ENCODE results near the gene BNIP3. TPM values are rescaled to one million over a fixed set of nuclear protein-coding genes. Genes with fewer than 3 reads are reported as not detected.
A peak's percentile ranks its signal among the peaks of the same experiment; 100 is the strongest.

BNIP3 gene
- total RNA-seq, 2 experiments from 2014 or later = 207 to 216 TPM

GRCh38 chr10:131973160-131973951, 8.4 kb downstream of the BNIP3 start:
- DNase-seq (peak; percentile 48), ATAC-seq (peak; percentile 43)
- TF ChIP-seq, protein P1, sequence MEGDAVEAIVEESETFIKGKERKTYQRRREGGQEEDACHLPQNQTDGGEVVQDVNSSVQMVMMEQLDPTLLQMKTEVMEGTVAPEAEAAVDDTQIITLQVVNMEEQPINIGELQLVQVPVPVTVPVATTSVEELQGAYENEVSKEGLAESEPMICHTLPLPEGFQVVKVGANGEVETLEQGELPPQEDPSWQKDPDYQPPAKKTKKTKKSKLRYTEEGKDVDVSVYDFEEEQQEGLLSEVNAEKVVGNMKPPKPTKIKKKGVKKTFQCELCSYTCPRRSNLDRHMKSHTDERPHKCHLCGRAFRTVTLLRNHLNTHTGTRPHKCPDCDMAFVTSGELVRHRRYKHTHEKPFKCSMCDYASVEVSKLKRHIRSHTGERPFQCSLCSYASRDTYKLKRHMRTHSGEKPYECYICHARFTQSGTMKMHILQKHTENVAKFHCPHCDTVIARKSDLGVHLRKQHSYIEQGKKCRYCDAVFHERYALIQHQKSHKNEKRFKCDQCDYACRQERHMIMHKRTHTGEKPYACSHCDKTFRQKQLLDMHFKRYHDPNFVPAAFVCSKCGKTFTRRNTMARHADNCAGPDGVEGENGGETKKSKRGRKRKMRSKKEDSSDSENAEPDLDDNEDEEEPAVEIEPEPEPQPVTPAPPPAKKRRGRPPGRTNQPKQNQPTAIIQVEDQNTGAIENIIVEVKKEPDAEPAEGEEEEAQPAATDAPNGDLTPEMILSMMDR (IDR thresholded peaks at IDR 0.05) = no peak
- Mint-ChIP-seq H3K27me3 (no peaks in the 10 kb centered on the region), H3K27ac (peak overlapping the region; percentile 77), H3K4me3 (peak overlapping the region; percentile 53), H3K36me3 (ENCODE audit: low read depth) (peaks cover 91% of the 10 kb centered on the region), H3K4me1 (ENCODE audit: low read depth) (peaks cover 84% of the 10 kb centered on the region), H3K9me3 (no peaks in the 10 kb centered on the region)
- ChIA-PET POLR2A (interaction anchor here (0.8 to 1.4 kb wide), 4 partner anchors 8 to 78 kb away, joined by 3 to 5 read pairs (median 3); partner anchors contain the start of gene BNIP3), CTCF (interaction anchor here (2.0 to 3.4 kb wide), 3 partner anchors 8 to 87 kb away, joined by 6 to 13 read pairs (median 12); partner anchors contain the start of gene BNIP3)
- intact Hi-C loops (cut with micrococcal nuclease) = no loop called here

GRCh38 chr10:131972474-131973071, 9.2 kb downstream of the BNIP3 start:
- peak; percentile 60 for DNase-seq
- H3K27me3 Mint-ChIP-seq = no peaks in the 10 kb centered on the region
- H3K4me1 Mint-ChIP-seq (ENCODE audit: low read depth) = peaks cover 76% of the 10 kb centered on the region
- POLR2A ChIA-PET = interaction anchor here (0.8 to 1.4 kb wide), 5 partner anchors 9 to 77 kb away, joined by 3 to 5 read pairs (median 3); partner anchors contain the start of gene BNIP3
- TF ChIP-seq, protein P1 (IDR thresholded peaks at IDR 0.05) = no peak
- peaks cover 84% of the 10 kb centered on the region for H3K36me3 Mint-ChIP-seq (ENCODE audit: low read depth)
- peak overlapping the region; percentile 77 for H3K27ac Mint-ChIP-seq
- intact Hi-C loops (cut with micrococcal nuclease) = no loop called here
- H3K9me3 Mint-ChIP-seq = no peaks in the 10 kb centered on the region
- H3K4me3 Mint-ChIP-seq = peak overlapping the region; percentile 53
- CTCF ChIA-PET = interaction anchor here (2.0 to 3.4 kb wide), 2 partner anchors 9 to 87 kb away, joined by 6 to 13 read pairs; partner anchors contain the start of gene BNIP3
- peak; percentile 65 for ATAC-seq

- no peaks in the 10 kb centered on the region for H3K27me3 Mint-ChIP-seq
- DNase-seq = no peak
- ChIA-PET POLR2A (interaction anchor here (0.7 to 1.3 kb wide), 4 partner anchors 9 to 68 kb away, joined by 3 to 4 read pairs (median 3); no protein-coding TSS in a partner anchor), CTCF (interaction anchor here (2.0 to 3.4 kb wide), 2 partner anchors 10 to 86 kb away, joined by 6 to 13 read pairs; partner anchors contain the start of gene BNIP3)
- H3K27ac Mint-ChIP-seq = peak overlapping the region; percentile 77
- H3K36me3 Mint-ChIP-seq (ENCODE audit: low read depth) = peaks cover 85% of the 10 kb centered on the region
- H3K4me3 Mint-ChIP-seq = no peak overlapping the region
- intact Hi-C loops (cut with micrococcal nuclease) = no loop called here
- H3K9me3 Mint-ChIP-seq = no peaks in the 10 kb centered on the region
- TF ChIP-seq, protein P1 (IDR thresholded peaks at IDR 0.05) = no peak
- ATAC-seq = no peak
- peaks cover 67% of the 10 kb centered on the region for H3K4me1 Mint-ChIP-seq (ENCODE audit: low read depth)
Observed at GRCh38 chr10:131971591-131971990, 10.1 kb downstream of the BNIP3 start.

DNA sequence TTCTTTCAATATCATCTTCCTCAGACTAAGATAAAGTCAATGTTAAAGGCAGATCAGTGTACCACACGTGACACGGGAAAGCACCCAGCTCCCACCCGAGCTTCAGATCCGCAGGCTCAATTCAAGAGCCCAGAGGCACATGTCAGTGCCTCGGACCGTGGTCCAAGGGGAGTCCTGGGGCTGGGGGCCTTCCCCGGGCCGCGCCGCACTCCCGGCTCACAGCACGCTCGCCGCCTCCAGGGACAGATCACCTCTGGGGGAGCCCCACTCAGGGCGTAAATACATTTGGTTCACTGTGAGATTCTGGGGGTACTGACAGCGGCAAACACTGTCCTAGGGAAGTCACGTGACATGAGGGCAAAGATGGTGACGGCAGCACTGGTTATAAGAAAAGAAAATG, 10.8 kb downstream of the BNIP3 start:
- ATAC-seq = no peak
- POLR2A ChIA-PET = interaction anchor here (1.3 kb wide), 1 partner anchor 10 kb away, joined by 4 read pairs; no protein-coding TSS in a partner anchor

More for the DNA sequence above, 10.8 kb downstream of the BNIP3 start:
- no peak for DNase-seq
- Mint-ChIP-seq H3K27me3 (no peaks in the 10 kb centered on the region), H3K27ac (no peak overlapping the region), H3K36me3 (ENCODE audit: low read depth) (peaks cover 82% of the 10 kb centered on the region), H3K4me1 (ENCODE audit: low read depth) (peaks cover 61% of the 10 kb centered on the region), H3K4me3 (no peak overlapping the region), H3K9me3 (no peaks in the 10 kb centered on the region)
- intact Hi-C loops (cut with micrococcal nuclease) = no loop called here
- CTCF ChIA-PET = interaction anchor here (2.0 kb wide), 1 partner anchor 10 kb away, joined by 6 read pairs; the partner anchor contains the start of gene BNIP3
- TF ChIP-seq, protein P1 (IDR thresholded peaks at IDR 0.05) = no peak

All from activated CD8-positive, alpha-beta T cell treated with anti-CD3 and anti-CD28 coated beads for 36 hours (primary cell).